Endothelial cell of umbilical vein (primary cell): ENCODE data around the gene TRIM34. TPM values are rescaled to one million over a fixed set of nuclear protein-coding genes. Genes with fewer than 3 reads are reported as not detected.

Experiments used
- BruUV-seq: library from RNA; stranded (reverse); fragments of 400-500 nt; replicated peaks from 2 replicates; lab custom pipeline; 2021; lab: Mats Ljungman, UMichigan
- CTCF ChIA-PET: fragments of 300-600, 350-600 bp; sonication (Branson Sonifier 250); formaldehyde crosslinking; loops from one replicate; lab custom pipeline; 2021; ENCODE audit warnings: antibody characterized with exemption, inconsistent platforms; lab: Charles Lee
- POLR2A ChIA-PET: fragments of 300-600, 350-600 bp; sonication (Branson Sonifier 250); formaldehyde crosslinking; loops from one replicate; lab custom pipeline; 2021; ENCODE audit warnings: antibody characterized with exemption, inconsistent platforms; lab: Charles Lee
- DNase-seq: peaks from one replicate; pipeline ENCODE4 v3.0.0-alpha.2; 2011; ENCODE audit warnings: low read depth, low spot score
- FAIRE-seq: peaks from 2 replicates; lab custom pipeline; 2011; peaks lifted over from hg19 to GRCh38; lab: Jason Lieb, UNC
- H2AFZ ChIP-seq: 2 replicates; pipeline ENCODE4 v1.6.0; 2012; ENCODE audit warnings: low read depth, low read length, control low read depth, inconsistent platforms
- H3K27ac ChIP-seq: 2 replicates; pipeline ENCODE4 v1.5.1; 2011; ENCODE audit warnings: low read depth, mild to moderate bottlenecking, control low read depth, low read length, moderate library complexity; ENCODE audit not compliant: insufficient read depth
- H3K27me3 ChIP-seq, 2 experiments: 2 replicates each; pipeline versions ENCODE4 v1.6.0 to v1.6.1; 2011; ENCODE audit warnings: low read length in 2 of 2, mixed read lengths in 1 of 2; ENCODE audit not compliant: control insufficient read depth in 2 of 2, insufficient read depth in 2 of 2
- H3K36me3 ChIP-seq, 2 experiments: 2 replicates in 1 of 2; 3 replicates in 1 of 2; pipeline ENCODE4 v1.5.1; 2011; ENCODE audit warnings: low read length in 2 of 2, mild to moderate bottlenecking in 1 of 2, moderate library complexity in 1 of 2; ENCODE audit not compliant: control insufficient read depth in 2 of 2, insufficient read depth in 2 of 2; ENCODE audit errors: extremely low read depth in 1 of 2
- H3K4me1 ChIP-seq: 3 replicates; pipeline ENCODE4 v1.5.1; 2011; ENCODE audit warnings: mild to moderate bottlenecking, low read length; ENCODE audit not compliant: control insufficient read depth, insufficient read depth; ENCODE audit errors: extremely low read depth
- H3K4me2 ChIP-seq: 2 replicates; pipeline ENCODE4 v1.6.1; 2011; ENCODE audit warnings: low read length, control low read depth, mixed read lengths; ENCODE audit not compliant: insufficient read depth
- H3K4me3 ChIP-seq, 3 experiments: fragments of 200-600 bp in 1 of 3; sonication (generic), shearing (Covaris generic) in 1 of 3; replicated peaks in 1 of 3; 2 replicates each; pipeline ENCODE4 v1.5.1; 2011 to 2016; ENCODE audit warnings: control low read depth in 3 of 3, low read length in 3 of 3, mild to moderate bottlenecking in 2 of 3, inconsistent platforms in 1 of 3, low read depth in 1 of 3, moderate library complexity in 1 of 3; ENCODE audit not compliant: insufficient read depth in 1 of 3
- H3K79me2 ChIP-seq: 2 replicates; pipeline ENCODE4 v1.6.0; 2012; ENCODE audit warnings: low read length, inconsistent platforms; ENCODE audit not compliant: control insufficient read depth, insufficient read depth
- H3K9ac ChIP-seq: replicated peaks from 2 replicates; pipeline ENCODE3; 2011; ENCODE audit warnings: low read length, control low read depth; ENCODE audit not compliant: insufficient read depth; ENCODE audit errors: extremely low read depth
- H3K9me1 ChIP-seq: replicated peaks from 3 replicates; pipeline ENCODE4 v1.6.0; 2011; ENCODE audit warnings: mild to moderate bottlenecking, low read length; ENCODE audit not compliant: control insufficient read depth, insufficient read depth; ENCODE audit errors: extremely low read depth
- H3K9me3 ChIP-seq: replicated peaks from 2 replicates; pipeline ENCODE4 v1.5.1; 2012; ENCODE audit warnings: low read length, inconsistent platforms; ENCODE audit not compliant: control insufficient read depth, insufficient read depth
- H4K20me1 ChIP-seq: replicated peaks from 2 replicates; pipeline ENCODE3; 2011; ENCODE audit warnings: mild to moderate bottlenecking, low read length; ENCODE audit not compliant: control insufficient read depth, insufficient read depth; ENCODE audit errors: extremely low read depth
- EZH2 ChIP-seq: IDR thresholded peaks from 2 replicates; pipeline ENCODE4 v1.6.1; 2012; ENCODE audit warnings: borderline replicate concordance, low read depth, mild to moderate bottlenecking, moderate library complexity, low read length, inconsistent platforms; ENCODE audit not compliant: severe bottlenecking
- FOS ChIP-seq: IDR thresholded peaks from 2 replicates; pipeline ENCODE4 v1.6.1; 2011; ENCODE audit warnings: mild to moderate bottlenecking, low read length, moderate library complexity, borderline replicate concordance; ENCODE audit not compliant: insufficient read depth
- GATA2 ChIP-seq: IDR thresholded peaks from 2 replicates; pipeline ENCODE4 v1.7.0; 2011; ENCODE audit warnings: low read depth, mild to moderate bottlenecking, moderate library complexity, mixed read lengths, low read length; ENCODE audit not compliant: insufficient read length, insufficient read depth
- JUN ChIP-seq: IDR thresholded peaks from 2 replicates; pipeline ENCODE4 v1.6.1; 2011; ENCODE audit warnings: borderline replicate concordance, low read depth; ENCODE audit not compliant: insufficient read length, insufficient read depth
- MYC ChIP-seq: IDR thresholded peaks from one replicate; pipeline ENCODE4 v1.6.1; 2011; ENCODE audit warnings: mild to moderate bottlenecking, low read depth, low read length
- POLR2A ChIP-seq: IDR thresholded peaks from 2 replicates; pipeline ENCODE4 v1.6.1; 2012; ENCODE audit warnings: low read depth, mild to moderate bottlenecking, control low read depth, low read length
- POLR2AphosphoS5 ChIP-seq: IDR thresholded peaks from 2 replicates; pipeline ENCODE4 v1.6.1; 2012; ENCODE audit warnings: low read depth, mild to moderate bottlenecking, control low read depth, low read length, moderate library complexity; ENCODE audit not compliant: insufficient read depth
- dilution Hi-C: fragments of 300-500 bp; cut with MboI; formaldehyde crosslinking; loops from one replicate; pipeline ENCODE4 v1.15.0; 2019; ENCODE audit warnings: low sequenced_read_pairs; ENCODE audit not compliant: extremely low pct_ligation_motif_present
- intact Hi-C: fragments of 100-400 bp; cut with micrococcal nuclease; formaldehyde crosslinking; loops from one replicate; pipeline ENCODE4 v1.10.0; 2022
- polyA plus RNA-seq, 4 experiments: library from polyadenylated mRNA; depleted of rRNA in 3 of 4; stranded (reverse) in 3 of 4; unstranded in 1 of 4; fragments of >200 nt; gene quantifications; 2 replicates each; pipeline versions ENCODE4 v1.2.1 to v1.2.3, GENCODE V29; 2011 to 2012; ENCODE audit warnings: missing spikeins in 1 of 4
- total RNA-seq: library from RNA; stranded (reverse); gene quantifications from 2 replicates; pipeline ENCODE4 v1.2.3, GENCODE V29; 2021
- TF ChIP-seq, protein P1 (sequence below), 2 donors: IDR thresholded peaks; 1 replicate in 1 of 2; 2 replicates in 1 of 2; pipeline ENCODE4 v1.5.1; 2011; ENCODE audit warnings: low read length in 2 of 2, mild to moderate bottlenecking in 2 of 2, moderate library complexity in 2 of 2, control low read depth in 1 of 2, inconsistent platforms in 1 of 2, low read depth in 1 of 2; ENCODE audit not compliant: insufficient read depth in 1 of 2; ENCODE audit errors: extremely low read depth in 1 of 2
- TF ChIP-seq, protein P2 (sequence below): IDR thresholded peaks from 2 replicates; pipeline ENCODE4 v1.6.1; 2011; ENCODE audit not compliant: insufficient read depth, insufficient read length

Gene TRIM34
- total and polyA plus RNA-seq, 2 donors (not counting 3 experiments of a cell fraction or from before 2014, with no cell fraction given) = 6.7 to 14.6 TPM

DNA sequence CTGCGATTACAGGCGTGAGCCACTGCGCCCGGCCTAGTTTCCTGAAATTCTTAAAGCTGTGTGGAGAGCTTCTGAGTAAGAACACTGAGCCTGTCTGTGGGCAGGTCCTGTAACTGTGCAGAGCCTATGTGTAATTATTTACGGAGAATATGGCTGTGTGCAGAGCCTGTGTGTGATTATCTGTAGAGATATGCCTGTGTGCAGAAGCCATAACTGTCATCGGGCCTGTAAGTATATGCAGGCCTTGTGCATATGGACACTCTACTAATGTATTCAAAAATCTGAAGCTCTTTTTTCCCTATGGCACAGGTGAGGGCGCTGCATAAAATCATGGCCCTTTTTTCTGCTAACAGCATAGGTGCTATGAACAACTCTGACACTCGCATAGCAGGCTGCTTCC is 44.2 kb upstream of the TRIM34 start, which contains the start of gene OR52B6:
TSS of gene OR52B6 (plus strand) at position 301 of the 400 bp plus-strand sequence. CDS start at position 301, 0 bp downstream.
- dilution Hi-C loops = no loop called here
- Histone ChIP-seq H3K9me1 (no peaks in the 10 kb centered on the region), H3K36me3 (no peaks in the 10 kb centered on the region), H2AFZ (no peak within 1 kb of the TSS), H4K20me1 (no peaks in the 10 kb centered on the region), H3K9me3 (no peaks in the 10 kb centered on the region), H3K9ac (no peak within 1 kb of the TSS), H3K4me3 (no peak within 1 kb of the TSS), H3K27me3 (peaks cover 0 to 3% of the 10 kb centered on the region in 2 experiments), H3K4me1 (no peaks in the 10 kb centered on the region), H3K27ac (no peak within 1 kb of the TSS), H3K79me2 (no peaks in the 10 kb centered on the region), H3K4me2 (no peak within 1 kb of the TSS)
- intact Hi-C loops = no loop called here
- FAIRE-seq (no peak), DNase-seq (no peak)
- ChIA-PET POLR2A (no interaction called here), CTCF (no interaction called here)
- TF ChIP-seq JUN (no peak), MYC (no peak), EZH2 (no peak), POLR2AphosphoS5 (no peak), GATA2 (no peak), FOS (no peak), POLR2A (no peak)
- TF ChIP-seq, protein P1, sequence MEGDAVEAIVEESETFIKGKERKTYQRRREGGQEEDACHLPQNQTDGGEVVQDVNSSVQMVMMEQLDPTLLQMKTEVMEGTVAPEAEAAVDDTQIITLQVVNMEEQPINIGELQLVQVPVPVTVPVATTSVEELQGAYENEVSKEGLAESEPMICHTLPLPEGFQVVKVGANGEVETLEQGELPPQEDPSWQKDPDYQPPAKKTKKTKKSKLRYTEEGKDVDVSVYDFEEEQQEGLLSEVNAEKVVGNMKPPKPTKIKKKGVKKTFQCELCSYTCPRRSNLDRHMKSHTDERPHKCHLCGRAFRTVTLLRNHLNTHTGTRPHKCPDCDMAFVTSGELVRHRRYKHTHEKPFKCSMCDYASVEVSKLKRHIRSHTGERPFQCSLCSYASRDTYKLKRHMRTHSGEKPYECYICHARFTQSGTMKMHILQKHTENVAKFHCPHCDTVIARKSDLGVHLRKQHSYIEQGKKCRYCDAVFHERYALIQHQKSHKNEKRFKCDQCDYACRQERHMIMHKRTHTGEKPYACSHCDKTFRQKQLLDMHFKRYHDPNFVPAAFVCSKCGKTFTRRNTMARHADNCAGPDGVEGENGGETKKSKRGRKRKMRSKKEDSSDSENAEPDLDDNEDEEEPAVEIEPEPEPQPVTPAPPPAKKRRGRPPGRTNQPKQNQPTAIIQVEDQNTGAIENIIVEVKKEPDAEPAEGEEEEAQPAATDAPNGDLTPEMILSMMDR (IDR thresholded peaks at IDR 0.05; ENCODE audit: extremely low read depth in 1 of 2, insufficient read depth in 1 of 2, low read depth in 1 of 2, low read length in 2 of 2) = no peak
- TF ChIP-seq, protein P2, sequence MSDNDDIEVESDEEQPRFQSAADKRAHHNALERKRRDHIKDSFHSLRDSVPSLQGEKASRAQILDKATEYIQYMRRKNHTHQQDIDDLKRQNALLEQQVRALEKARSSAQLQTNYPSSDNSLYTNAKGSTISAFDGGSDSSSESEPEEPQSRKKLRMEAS = no peak
- BruUV-seq = no TSS peak
